Hepatocyte (in vitro differentiated cells): ENCODE measurements around the gene CHST8.

Experiments
- EZH2 ChIP-seq: fragments of 200-600 bp; sonication (generic); IDR thresholded peaks from 2 replicates; pipeline ENCODE4 v1.6.1; 2016; ENCODE audit warnings: antibody characterized with exemption, mild to moderate bottlenecking, borderline replicate concordance
- TF ChIP-seq, protein P1 (sequence below): fragments of 200-600 bp; sonication (generic); IDR thresholded peaks from 2 replicates; pipeline ENCODE4 v1.5.1; 2016; ENCODE audit warnings: antibody characterized with exemption, mild to moderate bottlenecking; ENCODE audit not compliant: poor library complexity

DNA sequence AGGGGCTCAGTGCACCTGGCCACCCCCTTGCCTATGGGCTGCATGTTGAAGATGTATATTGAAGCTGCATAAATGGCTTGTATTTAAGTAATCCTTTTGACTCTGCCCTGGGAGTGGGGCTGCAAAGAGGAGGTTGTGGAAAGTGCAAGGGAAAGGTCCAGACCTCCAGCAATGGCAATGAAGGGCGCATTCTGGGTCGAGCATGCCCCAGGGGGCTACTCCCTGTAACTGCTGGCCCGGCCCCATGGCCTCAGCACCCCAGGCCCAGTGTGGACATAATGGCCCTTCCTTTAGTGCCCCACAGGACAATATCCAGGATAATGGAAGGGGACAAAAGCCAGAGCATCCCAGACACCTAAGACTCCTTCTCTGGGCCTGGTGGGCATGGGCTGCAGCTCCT, 43.1 kb upstream of the CHST8 start:
- TF ChIP-seq, protein P1, sequence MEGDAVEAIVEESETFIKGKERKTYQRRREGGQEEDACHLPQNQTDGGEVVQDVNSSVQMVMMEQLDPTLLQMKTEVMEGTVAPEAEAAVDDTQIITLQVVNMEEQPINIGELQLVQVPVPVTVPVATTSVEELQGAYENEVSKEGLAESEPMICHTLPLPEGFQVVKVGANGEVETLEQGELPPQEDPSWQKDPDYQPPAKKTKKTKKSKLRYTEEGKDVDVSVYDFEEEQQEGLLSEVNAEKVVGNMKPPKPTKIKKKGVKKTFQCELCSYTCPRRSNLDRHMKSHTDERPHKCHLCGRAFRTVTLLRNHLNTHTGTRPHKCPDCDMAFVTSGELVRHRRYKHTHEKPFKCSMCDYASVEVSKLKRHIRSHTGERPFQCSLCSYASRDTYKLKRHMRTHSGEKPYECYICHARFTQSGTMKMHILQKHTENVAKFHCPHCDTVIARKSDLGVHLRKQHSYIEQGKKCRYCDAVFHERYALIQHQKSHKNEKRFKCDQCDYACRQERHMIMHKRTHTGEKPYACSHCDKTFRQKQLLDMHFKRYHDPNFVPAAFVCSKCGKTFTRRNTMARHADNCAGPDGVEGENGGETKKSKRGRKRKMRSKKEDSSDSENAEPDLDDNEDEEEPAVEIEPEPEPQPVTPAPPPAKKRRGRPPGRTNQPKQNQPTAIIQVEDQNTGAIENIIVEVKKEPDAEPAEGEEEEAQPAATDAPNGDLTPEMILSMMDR = no peak
- no peak for TF ChIP-seq EZH2
